ENCODE measurements around the gene PLEKHG3. TPM values are rescaled to one million over a fixed set of nuclear protein-coding genes. Genes with fewer than 3 reads are reported as not detected.

Gene PLEKHG3
- total and polyA plus RNA-seq, 10 of the 15 experiments (the other 5 are each of a cell fraction or from before 2014, with no cell fraction given) = 0.03 to 0.73 (median 0.07) TPM; not detected in 5

GRCh38 chr14:64674829-64675228 is 29.4 kb upstream of the PLEKHG3 start:
- in situ Hi-C loops (cut with MboI) (loop anchor here (5.0 kb wide), 1 partner anchor 87 kb away; no protein-coding TSS in a partner anchor), intact Hi-C loops (cut with micrococcal nuclease; ENCODE audit: unreplicated experiment) (loop anchor here (5.0 to 10.0 kb wide), 2 partner anchors 217 to 310 kb away; partner anchors contain the start of gene FNTB)
- ChIA-PET SMC1A (ENCODE audit: uncharacterized antibody, unreplicated experiment) (interaction anchor here (0.6 to 5.0 kb wide), 12 partner anchors 10 to 217 kb away, joined by 3 to 38 read pairs (median 4); no protein-coding TSS in a partner anchor), RAD21 (ENCODE audit: unreplicated experiment) (interaction anchor here (1.1 to 3.0 kb wide), 3 partner anchors 20 to 87 kb away, joined by 5 to 19 read pairs (median 6); no protein-coding TSS in a partner anchor), POLR2A (interaction anchor here (0.6 kb wide), 1 partner anchor 268 kb away, joined by 7 read pairs; no protein-coding TSS in a partner anchor), CTCF (interaction anchor here (0.8 to 9.8 kb wide), 4 partner anchors 34 to 92 kb away, joined by 3 to 69 read pairs (median 32); no protein-coding TSS in a partner anchor)
- Histone ChIP-seq H2AFZ (ENCODE audit: control insufficient read depth, low read depth, low read length) (no peak overlapping the region), H3K27ac (ENCODE audit: control insufficient read depth, insufficient read depth) (no peak overlapping the region), H3K4me1 (ENCODE audit: control insufficient read depth, insufficient read depth, low read length) (peaks cover 6% of the 10 kb centered on the region), H3K36me3 (ENCODE audit: control insufficient read depth in 2 of 2, insufficient read depth in 2 of 2, low read length in 1 of 2) (no peaks in the 10 kb centered on the region), H3K9ac (ENCODE audit: control insufficient read depth, insufficient read depth, low read length) (no peak overlapping the region), H3K79me2 (ENCODE audit: control insufficient read depth, insufficient read depth, low read length) (no peaks in the 10 kb centered on the region), H3K4me3 (no peak overlapping the region), H3K9me3 (replicated peaks; ENCODE audit: control insufficient read depth, insufficient read depth, low read length) (no peaks in the 10 kb centered on the region; the same call in 2 of the 3 replicates), H3K4me2 (ENCODE audit: control insufficient read depth, insufficient read depth) (no peak overlapping the region), H4K20me1 (ENCODE audit: control insufficient read depth, insufficient read depth) (no peaks in the 10 kb centered on the region), H3K27me3 (replicated peaks in 1 of 2; ENCODE audit: control insufficient read depth in 2 of 2, insufficient read depth in 2 of 2, low read length in 1 of 2) (no peaks in the 10 kb centered on the region)
- FAIRE-seq (no peak), ATAC-seq (no peak), DNase-seq (ENCODE audit: low read depth, low spot score) (no peak)
- WGBS (ENCODE audit: insufficient coverage, insufficient replicate concordance, low lambda C conversion rate, missing lambda C conversion rate) = 75% methylated on average over 10 of the region's 10 CpGs
- no TSS peak for BruUV-seq (replicated peaks)
- TF ChIP-seq POLR2AphosphoS5 (IDR thresholded peaks at IDR 0.05; ENCODE audit: low read length) (no peak), PAX8 (IDR thresholded peaks at IDR 0.05) (no peak), ZBTB11 (CRISPR knock-in tag; IDR thresholded peaks at IDR 0.05) (no peak), BACH1 (IDR thresholded peaks at IDR 0.05; ENCODE audit: borderline replicate concordance) (no peak), HSF1 (IDR thresholded peaks at IDR 0.05; ENCODE audit: low read depth, low read length) (no peak), BCL11A (IDR thresholded peaks at IDR 0.05; ENCODE audit: low read depth, low read length) (no peak), E2F8 (IDR thresholded peaks at IDR 0.05; ENCODE audit: low read depth, partially characterized antibody) (no peak), MTA2 (IDR thresholded peaks at IDR 0.05; ENCODE audit: low read depth) (no peak), CHD2 (IDR thresholded peaks at IDR 0.05; ENCODE audit: borderline replicate concordance, low read depth, low read length) (no peak), SMARCA5 (IDR thresholded peaks at IDR 0.05) (no peak), PML (IDR thresholded peaks at IDR 0.05; ENCODE audit: low read length) (no peak), POLR2A (IDR thresholded peaks at IDR 0.05; ENCODE audit: low read depth, low read length) (no peak), TARDBP (IDR thresholded peaks at IDR 0.05; ENCODE audit: borderline replicate concordance) (no peak), CBFB (IDR thresholded peaks at IDR 0.05; ENCODE audit: low read depth) (no peak), ATF2 (IDR thresholded peaks at IDR 0.05; ENCODE audit: low read length) (no peak), CEBPB (IDR thresholded peaks at IDR 0.05; ENCODE audit: borderline replicate concordance in 1 of 2, low read depth in 2 of 2, low read length in 2 of 2) (no peak)
